HG03064 (cell line): ENCODE results near the gene SLCO3A1.

ENCODE experiments used
- ATAC-seq: cut with Tn5 transposase; IDR thresholded peaks from one replicate; pipeline ENCODE4 v1.9.1; 2021; ENCODE audit warnings: low read depth; ENCODE audit not compliant: unreplicated experiment

SLCO3A1 gene

DNA sequence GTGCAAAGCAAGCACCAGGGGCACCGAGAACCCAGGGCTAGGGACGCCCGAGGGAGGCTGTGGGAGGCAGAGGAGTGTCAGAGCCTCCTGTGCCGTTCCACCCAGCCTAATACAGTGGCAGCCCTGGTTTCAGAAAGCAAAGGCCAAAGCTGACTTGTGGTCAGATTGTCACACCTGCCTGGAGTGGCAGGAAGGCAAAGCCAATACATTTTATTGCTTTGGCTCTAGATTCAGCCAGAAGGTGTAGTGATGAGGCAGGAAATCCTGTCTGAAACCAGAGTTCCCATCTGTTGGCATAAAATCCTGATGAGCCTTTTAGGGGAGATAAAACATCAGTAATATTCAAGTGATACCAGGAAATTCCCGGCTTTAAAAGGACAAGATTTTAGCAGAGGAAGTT is 168.3 kb downstream of the SLCO3A1 start:
- no peak for ATAC-seq

DNA sequence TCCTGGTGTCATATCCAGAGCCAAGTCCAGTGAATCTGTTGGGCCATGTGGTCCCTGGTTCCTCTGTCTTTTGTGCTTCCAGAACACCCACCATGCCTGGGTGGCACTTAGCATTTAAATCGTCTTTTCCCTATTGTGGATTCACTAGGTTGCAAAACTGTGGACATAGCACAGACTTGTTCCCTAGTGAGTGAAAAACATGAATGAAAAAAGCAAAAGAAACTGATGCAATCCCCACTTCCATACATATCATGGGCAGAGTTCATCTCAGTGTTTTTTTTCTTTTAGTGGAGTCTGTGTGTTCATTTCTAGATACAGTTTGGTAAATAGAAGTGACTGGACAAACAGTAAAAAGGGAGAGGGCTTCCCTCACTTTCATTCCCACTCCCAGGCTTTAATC is 170.5 kb downstream of the SLCO3A1 start:
- ATAC-seq: no peak

DNA sequence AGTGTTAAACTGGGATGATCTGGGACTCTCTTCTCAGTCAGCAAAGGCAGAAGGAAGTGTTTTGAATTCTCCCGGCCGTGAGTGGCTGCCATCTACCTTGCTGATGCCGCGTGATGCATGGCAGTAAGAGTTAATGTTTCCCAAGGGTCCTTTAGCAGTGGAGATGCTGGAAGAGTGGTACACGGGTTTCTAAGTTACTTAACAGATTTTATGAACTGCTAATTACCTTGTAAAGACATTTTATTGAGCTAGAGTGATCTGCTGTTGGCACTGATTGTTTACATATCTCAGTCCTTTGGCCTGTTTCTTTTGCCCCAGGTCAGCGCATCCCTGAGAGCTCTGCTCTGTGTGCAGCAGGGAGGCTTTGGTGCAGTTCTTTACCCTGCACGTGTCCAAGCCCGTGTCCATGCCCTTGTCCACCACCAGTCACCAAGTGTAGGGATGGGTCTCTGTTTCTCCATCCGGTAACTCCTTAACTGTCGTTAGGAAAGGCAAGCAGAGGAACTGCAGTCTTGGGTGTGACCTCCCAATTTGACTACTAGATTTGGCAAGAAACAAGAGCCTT is 172.3 kb downstream of the SLCO3A1 start:
- no peak for ATAC-seq

DNA sequence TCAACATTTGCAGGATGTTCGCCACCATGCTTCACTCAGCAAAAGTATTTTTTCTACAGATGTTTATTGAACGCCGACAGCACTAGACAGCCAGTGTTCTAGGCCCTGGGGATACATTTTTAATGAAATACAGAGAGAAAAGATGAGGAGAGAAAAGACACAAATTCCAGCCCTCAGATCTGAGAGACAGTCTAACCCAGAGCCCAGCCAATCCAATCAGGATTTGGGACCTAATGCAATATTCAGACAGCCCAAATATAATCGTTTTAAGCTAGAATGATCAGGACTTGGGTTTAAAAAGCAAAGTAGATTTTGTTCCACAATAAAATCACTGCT is 174.8 kb downstream of the SLCO3A1 start:
- no peak for ATAC-seq

DNA sequence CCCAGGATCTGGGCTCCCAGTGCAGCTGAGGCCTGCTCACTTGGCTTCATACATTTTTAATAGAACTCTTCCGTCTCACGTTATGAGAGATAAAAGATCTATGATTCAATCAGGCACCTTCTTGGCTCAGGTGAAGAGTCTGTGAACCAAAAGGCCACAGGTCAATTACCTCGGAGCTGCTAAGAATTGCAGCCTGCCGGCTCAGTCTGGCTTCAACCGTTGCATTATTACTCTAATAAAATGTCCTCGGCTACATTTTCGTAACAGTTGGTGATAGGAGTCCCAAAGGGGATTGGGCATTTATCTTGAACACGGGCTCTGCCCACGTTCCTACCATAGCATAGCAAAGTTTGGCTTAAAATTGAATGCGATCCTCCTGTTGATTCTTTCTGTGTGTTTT is 176.3 kb downstream of the SLCO3A1 start:
- ATAC-seq: no peak

DNA sequence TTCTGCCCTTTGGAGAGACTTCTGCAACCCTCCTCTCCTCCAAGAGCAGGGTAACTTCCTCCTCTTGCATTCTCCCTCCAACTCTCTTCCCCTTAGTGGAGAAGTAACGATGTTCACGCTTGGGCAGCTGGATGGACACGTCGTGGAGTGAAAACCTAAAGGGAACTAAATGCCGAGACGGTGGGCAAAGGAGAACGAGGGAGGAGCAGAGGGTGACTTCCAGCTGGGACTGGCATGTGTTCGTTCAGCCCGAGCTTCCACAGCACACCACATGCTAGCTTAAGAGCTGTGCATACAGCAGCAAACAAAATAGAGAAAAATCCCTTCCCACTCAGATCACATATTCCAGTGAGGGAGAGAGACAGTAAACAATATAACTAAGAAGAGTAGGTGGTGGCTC is 179.8 kb downstream of the SLCO3A1 start:
- ATAC-seq: no peak

DNA sequence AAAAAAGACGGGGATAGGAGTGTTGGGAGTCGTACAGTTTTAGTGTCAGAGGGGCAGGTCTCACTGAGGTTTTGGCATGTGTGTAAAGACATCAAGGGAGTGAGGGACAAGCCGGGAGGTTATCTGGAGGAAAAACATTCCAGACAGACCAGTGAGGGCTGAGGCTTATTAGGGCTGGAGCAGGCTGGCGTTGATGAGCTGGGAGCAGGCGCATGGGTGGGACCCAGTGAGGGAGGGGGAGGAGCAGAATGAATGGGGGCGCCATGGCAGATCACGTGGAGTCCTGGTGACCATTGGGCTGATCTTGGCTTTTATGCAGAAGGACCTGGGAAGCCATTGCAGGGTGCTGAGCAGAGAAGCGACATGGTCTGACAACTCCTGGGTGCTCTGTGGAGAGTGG is 180.2 kb downstream of the SLCO3A1 start:
- ATAC-seq: no peak

DNA sequence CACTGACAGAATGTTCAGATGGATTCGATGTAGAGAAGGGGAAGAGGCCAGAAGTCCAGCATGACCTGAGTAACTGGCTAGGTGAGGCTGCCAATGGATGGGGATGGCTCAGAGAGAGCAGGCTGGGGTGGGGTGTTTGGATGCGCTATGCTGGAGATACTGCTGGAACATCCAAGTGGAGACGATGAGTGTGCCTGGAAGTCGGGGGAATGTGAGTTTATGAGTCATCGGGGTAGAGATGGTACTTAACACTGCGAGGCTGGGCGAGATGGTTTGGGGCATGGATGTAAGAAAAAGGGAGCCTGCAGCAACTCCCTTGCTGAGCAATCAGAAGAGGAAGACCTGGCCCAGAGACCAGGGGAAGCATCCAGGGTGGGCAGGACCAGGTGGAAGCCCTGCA is 180.7 kb downstream of the SLCO3A1 start:
- no peak for ATAC-seq

DNA sequence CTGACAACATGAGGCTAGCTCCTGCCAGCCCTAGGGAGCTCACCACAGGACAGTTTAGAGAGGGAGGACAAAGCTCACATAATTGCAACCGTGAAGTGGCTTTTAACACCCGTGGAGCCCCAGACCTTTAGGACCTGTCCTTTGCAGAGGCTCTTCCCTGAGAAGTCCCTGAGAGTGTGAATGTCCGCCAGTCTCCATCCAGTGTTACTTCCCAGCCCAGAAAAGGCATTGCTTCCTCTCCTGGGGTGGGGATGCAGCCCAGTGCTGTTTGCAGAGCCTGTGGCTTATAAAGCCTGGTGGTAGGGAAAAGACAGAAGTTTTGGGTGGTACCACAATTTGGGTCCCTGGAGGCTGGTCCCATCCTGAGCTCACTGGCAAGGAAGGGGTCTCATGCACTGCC is 182.0 kb downstream of the SLCO3A1 start:
- ATAC-seq: no peak

DNA sequence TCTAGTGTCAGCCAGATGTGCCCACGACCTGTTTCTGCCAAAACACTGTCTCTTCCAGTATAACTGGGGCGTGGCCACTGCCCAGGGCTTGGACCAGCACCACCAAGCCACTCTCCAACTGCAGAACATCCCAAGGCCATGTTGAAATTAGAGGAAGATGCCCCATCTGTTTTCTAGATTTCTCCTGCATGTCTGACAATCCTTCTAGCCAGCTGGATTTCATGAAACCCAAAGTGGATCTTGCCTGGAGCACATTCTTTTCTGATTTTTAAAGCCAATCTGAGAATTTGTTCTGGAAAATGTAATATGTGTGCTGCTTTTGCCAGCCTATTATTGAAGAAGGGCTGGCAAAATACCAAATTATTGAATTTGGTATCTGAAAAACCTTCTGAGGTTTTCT is 182.5 kb downstream of the SLCO3A1 start:
- ATAC-seq: no peak

DNA sequence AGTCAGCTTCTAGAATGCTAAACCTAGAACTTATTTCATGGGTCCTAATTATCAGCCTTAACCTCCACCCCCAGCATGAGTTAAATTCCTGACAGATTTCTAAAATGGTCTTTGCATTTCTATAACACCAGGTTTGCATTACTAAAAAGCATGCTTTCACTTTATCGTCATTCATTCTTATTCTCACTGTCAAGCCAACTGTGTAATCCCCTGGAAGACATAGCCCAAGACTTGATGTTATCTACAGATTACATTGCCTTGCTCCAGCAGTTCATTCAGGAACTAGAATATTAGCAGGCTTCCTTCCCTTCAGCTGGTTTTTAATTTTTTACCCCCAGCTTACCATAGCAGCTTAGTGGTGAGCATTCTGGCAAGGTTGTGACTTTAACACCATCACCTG is 184.0 kb downstream of the SLCO3A1 start:
- ATAC-seq: no peak

DNA sequence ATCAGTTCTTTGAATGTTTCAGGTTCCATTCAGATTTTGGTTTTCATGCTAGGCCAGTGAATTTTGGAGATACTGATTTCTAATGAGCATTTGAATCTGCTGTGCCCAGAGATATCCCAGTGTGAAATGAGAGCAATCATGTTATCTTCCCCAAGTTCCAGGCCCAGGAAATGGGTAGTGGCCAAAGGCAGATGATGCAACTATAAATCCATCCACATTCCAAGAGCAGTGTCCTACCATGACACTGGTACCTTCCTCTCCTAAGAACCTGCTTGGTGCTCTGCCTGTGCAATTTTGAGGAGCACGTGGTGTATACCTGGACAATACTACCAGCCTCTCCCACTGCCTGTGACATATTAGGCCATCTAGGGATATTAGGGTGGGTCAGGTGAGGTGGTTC is 186.8 kb downstream of the SLCO3A1 start:
- no peak for ATAC-seq

DNA sequence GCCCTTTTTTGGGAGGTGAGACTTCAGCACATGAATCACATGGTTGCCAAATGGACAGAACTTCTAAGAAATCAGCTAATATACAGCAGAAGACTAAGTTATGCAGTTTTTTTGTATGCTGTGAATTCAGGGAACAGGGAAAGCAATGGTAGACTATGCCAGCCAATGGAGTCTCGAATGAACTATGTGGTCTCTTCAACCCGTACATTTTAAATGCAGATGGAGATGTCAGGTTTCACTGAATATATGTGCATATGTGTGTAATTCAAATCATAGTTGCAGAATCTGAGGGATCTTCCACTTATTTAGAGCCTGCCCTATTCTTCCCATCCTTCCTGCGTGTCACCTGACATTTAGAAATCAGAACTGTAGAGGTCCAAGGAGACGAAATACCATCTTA is 187.9 kb downstream of the SLCO3A1 start:
- ATAC-seq: no peak

DNA sequence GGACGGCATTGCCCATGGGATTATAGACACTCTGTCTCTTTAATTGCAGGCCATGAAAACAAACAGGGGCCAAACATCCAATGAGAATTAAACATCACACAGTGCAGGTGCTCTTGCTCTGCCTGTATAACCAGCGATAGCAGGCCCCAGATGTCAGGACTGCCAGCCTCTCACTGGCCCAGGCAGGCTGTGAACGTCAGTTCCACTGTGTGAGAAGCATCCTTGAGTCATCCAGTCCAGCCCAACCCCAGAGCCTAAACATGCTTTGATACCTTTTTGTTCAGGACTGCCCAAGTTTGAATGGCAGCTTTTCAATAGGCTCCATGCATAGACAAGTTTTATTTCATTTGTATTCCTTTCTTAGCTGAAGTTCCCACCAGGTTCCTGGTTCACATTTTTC is 189.8 kb downstream of the SLCO3A1 start:
- no peak for ATAC-seq

DNA sequence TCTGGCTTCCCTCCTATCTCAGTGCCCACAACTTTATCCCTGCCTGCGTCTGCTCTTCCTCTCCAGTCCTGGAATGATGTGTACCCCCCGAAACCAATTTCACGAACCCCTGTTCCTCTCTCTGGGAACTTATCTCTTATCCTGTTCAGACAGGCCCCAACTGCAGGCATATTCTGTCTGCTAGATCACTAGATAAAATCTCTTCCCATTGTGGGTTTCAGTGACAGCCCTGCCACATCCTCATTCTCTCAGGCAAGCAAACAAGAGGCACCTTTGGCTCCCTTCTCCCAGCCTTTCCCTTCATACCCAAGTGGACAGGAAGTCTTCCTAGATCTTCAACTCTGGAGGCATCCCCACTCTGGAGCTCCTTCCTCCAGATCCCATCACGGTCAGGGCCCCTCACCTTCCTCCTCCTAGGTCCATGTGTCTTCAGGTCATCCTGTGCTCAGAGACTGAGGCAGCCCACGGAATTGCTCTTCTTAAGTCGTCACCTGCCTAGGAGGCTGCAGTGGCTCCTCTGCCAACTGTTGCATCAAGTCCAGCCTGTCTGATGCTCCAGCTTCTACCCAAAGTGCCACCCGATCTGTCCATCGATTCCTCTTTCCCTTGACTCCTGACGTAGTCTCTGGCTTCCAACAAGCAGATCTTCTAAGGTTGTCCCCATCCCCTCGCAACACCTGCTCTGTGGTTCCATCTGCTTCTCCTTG is 190.8 kb downstream of the SLCO3A1 start:
- no peak for ATAC-seq

DNA sequence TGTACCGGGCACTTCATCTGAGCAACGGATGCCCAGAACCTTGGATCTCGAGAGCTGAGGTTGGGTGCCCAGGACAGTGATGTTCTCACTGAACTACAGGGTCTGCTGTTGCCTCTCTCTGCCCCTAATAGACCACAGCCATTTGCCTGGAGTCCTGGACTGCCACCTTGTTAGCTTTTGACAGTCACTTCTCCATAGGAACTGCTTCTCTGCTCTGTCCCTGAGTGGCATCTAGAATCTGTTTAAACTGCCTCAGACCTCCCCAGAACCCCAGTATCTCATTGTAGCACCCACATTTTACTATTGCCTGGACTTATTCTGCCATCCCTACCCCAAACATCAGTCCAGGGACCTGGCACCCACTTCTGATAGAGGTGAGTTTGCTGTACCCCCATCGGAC is 194.4 kb downstream of the SLCO3A1 start:
- ATAC-seq: no peak

DNA sequence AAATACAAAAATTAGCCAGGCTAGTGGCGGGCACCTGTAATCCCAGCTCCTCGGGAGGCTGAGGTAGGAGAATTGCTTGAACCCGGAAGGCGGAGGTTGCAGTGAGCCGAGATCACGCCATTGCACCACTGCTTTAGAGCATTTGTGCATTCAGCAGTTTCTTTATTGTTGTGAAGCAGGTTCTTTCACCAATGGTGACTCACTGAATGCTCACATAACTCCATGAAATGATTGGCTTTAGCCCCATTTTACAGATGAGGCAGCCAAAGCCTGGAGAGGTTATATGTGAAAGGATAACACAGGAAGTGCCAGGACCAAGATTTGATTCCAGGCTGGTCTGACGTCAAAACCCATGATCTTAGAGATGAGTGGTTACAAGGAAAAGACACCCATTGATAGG is 195.2 kb downstream of the SLCO3A1 start:
- ATAC-seq: no peak

DNA sequence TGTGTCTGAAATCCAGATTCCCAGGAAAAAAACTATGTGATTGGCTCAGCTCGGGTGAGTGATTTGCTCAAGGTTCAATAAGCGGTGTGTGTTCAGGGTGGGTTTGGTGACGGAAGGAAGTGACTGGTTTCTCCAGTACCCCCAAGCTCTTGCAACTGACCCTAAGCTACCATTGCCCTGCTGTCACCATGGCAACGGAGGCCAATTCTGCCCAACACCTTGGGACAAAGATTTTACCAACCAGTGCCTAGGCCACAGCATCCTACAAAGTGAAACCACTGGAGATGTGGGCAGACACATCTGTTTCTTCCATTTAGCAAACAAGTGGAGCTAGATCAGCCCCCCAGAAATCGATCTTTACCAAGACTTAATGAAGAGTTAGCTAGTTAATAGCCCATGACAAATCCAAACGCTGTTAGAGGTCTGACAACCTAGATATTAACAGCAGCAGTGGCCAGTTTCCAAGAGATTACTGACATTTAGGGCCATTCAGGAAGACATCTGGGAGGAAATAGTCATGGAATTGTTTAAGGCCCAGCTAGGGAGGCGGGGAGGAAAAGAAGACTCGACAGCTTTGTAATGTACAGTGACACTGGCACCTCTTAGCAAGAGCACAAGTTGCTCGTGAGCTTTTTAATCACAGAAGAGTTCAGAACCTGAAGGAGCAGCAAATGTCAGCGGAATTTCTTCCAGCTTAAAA is 195.9 kb downstream of the SLCO3A1 start:
- ATAC-seq: no peak

DNA sequence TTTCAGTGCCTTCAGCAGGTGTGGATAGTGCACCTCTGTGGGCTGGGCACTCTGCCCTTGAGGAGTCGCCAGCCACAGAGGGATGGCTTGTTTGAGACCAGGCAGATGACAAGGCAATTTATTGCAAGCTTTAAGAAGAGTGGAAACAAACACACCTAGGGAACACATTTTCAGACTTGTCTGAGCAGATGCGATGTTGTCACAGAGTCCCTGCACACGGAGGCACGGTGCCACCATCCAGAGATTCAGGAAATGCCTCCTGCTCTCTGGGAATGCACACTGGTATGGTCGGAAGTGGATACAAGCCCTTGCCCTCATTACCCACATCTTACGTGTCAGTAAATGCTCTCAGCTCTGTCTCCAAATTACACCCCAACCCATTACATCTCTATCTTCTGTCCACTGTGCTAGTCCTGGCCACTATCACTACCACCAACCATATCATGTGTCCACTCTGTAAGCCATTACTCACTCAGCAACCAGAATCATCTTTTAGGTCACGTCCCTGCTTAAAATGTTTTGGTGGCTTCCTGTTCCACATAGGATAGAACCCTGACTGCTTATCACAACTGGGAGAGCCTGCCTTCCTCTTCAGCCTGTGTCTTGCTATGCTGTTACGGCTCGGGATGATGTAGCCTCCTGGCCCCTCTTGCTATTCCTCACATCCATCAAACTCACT is 196.9 kb downstream of the SLCO3A1 start:
- no peak for ATAC-seq

DNA sequence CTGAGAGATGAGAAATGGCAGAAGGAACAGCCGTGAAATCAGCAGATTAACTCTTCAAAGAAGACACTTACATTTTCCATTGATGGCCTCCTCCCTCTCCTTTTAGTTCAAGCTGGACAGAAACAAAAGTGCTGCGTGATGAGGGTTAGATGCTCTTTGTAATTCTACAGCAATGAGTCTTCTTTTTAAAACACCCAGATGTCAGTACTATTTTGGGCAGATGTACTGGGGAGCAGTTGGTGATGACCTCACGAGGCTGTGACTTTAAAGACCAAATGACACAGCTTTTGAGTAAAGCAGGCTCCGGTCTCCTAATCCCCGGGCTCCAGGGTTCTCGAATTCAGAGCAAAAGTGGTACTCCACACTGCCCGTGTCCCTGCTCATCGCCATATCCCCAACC is 198.2 kb downstream of the SLCO3A1 start:
- no peak for ATAC-seq

DNA sequence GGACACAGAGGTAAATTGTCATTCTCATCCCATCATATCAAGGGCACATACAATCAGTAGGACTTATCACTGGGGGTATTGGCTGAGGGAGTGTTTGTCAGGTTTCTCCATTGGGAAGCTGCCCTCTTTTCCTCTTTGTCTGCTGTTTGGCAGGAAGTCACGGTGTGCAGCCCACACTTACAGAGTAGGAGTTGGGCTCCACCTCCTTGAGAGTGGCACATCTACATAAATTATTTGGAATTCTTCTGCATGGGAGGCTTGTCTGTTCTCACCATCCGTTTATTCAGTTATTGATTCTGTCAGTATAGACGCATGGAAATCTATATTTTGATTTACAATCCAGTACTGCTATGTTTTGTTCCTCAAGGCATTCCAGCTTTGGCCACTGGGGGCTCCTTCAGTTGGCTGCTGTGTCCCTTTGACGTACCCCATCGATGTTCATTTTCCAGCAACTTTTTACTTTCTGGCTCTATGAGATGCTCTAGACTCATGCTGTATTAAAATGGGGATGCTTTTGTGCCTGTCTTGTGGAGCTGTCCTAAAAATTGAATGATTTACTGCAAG is 200.3 kb downstream of the SLCO3A1 start:
- ATAC-seq: no peak
